ENCODE measurements around the gene CYFIP1. TPM values are rescaled to one million over a fixed set of nuclear protein-coding genes. Genes with fewer than 3 reads are reported as not detected.

Gene CYFIP1
- total and polyA plus RNA-seq, 3 donors from 2014 or later: 50.9 to 112 (median 90.5) TPM

DNA sequence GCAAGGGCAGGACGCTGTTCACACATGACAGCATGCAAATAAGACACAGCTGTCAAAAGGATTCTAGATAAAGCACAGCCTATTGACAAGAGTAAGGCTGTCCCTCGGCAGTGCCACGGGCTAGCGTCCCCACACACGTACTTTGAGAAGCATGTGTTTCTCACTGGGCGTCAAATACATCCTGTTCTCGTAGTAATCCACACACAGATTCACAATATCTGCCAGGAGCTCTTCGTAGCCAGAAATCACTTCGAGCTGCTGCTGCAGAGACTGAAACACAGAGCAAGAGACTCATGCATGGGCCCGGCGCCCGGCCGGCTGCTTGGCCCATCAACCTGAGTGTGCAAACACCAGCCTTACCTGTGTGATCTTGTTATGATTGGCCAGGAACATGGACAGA lies 41.1 kb downstream of the CYFIP1 start:
- Histone ChIP-seq H3K36me3 (ENCODE audit: low read depth, missing control alignments) (no peaks in the 10 kb centered on the region), H3K27me3 (no peaks in the 10 kb centered on the region), H3K4me1 (peaks cover 11% of the 10 kb centered on the region), H3K9me3 (no peaks in the 10 kb centered on the region), H3K27ac (peak overlapping the region in 1 of 2 donors; percentile 30), H3K4me3 (no peak overlapping the region)
- intact Hi-C loops (cut with DNase I; ENCODE audit: low total_unique reads): no loop called here
- peak; percentile 59 for DNase-seq
- WGBS, 2 donors: 49 to 75% methylated on average over 11 to 13 of the region's 13 CpGs
- TF ChIP-seq, protein P1, sequence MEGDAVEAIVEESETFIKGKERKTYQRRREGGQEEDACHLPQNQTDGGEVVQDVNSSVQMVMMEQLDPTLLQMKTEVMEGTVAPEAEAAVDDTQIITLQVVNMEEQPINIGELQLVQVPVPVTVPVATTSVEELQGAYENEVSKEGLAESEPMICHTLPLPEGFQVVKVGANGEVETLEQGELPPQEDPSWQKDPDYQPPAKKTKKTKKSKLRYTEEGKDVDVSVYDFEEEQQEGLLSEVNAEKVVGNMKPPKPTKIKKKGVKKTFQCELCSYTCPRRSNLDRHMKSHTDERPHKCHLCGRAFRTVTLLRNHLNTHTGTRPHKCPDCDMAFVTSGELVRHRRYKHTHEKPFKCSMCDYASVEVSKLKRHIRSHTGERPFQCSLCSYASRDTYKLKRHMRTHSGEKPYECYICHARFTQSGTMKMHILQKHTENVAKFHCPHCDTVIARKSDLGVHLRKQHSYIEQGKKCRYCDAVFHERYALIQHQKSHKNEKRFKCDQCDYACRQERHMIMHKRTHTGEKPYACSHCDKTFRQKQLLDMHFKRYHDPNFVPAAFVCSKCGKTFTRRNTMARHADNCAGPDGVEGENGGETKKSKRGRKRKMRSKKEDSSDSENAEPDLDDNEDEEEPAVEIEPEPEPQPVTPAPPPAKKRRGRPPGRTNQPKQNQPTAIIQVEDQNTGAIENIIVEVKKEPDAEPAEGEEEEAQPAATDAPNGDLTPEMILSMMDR (IDR thresholded peaks at IDR 0.05): no peak
- no peak for TF ChIP-seq POLR2A (IDR thresholded peaks at IDR 0.05)

DNA sequence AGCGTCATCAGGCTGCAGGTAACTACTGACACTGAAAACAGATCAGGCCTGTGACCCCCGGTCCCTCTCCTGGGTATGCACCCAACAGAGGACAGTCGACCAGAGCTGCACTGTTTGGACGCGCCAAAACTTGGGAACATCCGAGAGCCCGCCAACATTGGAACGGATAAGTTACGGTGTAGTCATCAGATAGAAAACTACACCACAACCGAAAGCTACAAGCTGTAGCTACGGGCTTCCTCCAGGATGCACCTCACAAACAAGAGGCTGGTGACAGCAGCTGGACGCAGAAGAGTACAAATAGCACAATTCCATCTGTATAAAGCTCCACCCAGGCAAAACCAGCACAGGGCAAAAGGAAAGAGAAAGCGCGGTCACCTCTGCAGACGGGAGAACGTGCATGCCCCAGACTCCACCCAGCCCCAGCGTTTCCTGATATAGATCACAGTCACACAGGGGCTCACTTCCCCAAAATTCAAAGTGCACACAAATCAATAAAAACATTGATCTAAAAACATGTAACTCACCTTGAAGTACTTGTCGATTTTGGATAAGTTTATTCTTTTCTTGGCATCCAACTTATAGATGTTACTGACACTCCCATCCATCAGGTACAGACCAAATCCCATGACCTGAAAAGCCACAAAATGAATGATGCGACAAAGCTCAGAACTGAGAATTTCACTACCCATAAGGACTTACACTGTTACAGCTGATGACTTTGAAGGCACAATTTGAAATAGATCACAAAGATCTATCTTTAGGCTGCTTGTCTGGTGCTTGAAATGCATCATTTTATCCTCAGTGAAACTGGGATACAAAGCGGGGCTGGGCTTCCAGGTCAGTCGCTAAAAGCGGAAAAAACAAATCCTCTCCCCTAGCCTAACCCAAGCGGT lies 43.3 kb downstream of the CYFIP1 start:
- H3K36me3 ChIP-seq (ENCODE audit: low read depth, missing control alignments): no peaks in the 10 kb centered on the region
- intact Hi-C loops (cut with DNase I; ENCODE audit: low total_unique reads): no loop called here
- DNase-seq: no peak

DNA sequence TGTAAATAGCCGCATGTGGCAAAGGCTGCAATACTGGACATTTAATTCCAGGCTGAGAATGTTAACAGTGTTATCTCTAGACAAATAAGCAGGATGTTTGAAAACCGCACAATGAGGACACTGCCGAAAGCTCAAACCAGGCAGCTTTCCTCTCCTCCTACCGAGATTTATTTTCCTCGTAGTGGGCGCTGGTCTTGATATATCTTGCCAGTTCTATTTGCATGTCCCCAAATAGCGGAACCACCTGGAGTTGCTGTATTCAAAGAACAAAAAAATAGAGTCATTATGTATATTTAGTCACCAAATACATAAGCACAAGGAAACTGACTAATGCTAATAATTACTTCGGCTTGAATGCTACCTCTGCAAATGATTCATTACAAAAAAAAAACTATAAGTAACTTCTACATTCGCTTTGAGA lies 46.5 kb downstream of the CYFIP1 start:
- no peak for DNase-seq
- Histone ChIP-seq H3K27ac (no peak overlapping the region), H3K27me3 (no peaks in the 10 kb centered on the region), H3K4me1 (peaks cover 5% of the 10 kb centered on the region), H3K4me3 (no peak overlapping the region), H3K9me3 (no peaks in the 10 kb centered on the region), H3K36me3 (ENCODE audit: low read depth, missing control alignments) (no peaks in the 10 kb centered on the region)
- intact Hi-C loops (cut with DNase I; ENCODE audit: low total_unique reads): no loop called here
- TF ChIP-seq, protein P1 (IDR thresholded peaks at IDR 0.05): no peak
- no peak for TF ChIP-seq POLR2A (IDR thresholded peaks at IDR 0.05)
- 94 to 97% methylated on average over 9 of the region's 9 CpGs for WGBS, 2 donors

More for the DNA sequence above, 43.3 kb downstream of the CYFIP1 start:
- H3K27ac ChIP-seq: no peak overlapping the region
- TF ChIP-seq, protein P1 (IDR thresholded peaks at IDR 0.05): no peak
- TF ChIP-seq POLR2A (IDR thresholded peaks at IDR 0.05): no peak
- no peak overlapping the region for H3K4me3 ChIP-seq
- H3K27me3 ChIP-seq: no peaks in the 10 kb centered on the region
- WGBS, 2 donors: 93 to 94% methylated on average over 23 of the region's 23 CpGs
- peaks cover 11% of the 10 kb centered on the region for H3K4me1 ChIP-seq
- H3K9me3 ChIP-seq: no peaks in the 10 kb centered on the region

DNA sequence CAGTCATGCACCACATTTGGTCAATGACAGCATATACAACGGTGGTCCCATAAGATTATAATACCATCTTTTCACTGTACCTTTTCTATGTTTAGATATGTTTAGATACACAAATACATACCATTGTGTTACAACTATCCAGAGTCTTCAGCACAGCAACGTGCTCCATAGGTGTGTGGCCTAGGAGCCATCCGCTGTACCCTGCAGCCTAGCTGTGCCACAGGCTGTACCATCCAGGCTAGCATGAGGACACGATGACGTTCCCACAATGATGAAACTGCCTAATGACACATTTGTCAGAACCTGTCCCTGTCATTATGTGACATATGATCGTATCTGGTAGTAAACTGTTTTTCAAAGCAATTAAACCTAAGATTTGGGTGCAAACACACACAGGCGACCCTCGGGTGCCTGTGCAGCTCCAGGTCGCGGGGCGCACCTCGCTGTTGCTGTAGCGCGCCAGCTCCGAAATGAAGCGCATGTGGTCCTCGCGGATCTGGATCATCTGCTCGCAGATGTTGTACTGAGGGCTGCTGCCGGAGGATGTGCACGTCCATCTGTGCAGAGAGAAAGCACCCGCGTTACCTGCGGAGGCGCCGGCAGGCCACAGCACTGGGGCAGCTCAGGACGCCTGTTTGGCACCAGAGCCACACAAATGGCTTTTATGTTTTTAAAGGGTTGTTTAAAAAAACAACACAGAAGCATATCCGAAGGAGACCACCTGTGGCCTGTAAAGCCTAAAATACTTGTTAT lies 48.2 kb downstream of the CYFIP1 start:
- no peaks in the 10 kb centered on the region for H3K9me3 ChIP-seq
- intact Hi-C loops (cut with DNase I; ENCODE audit: low total_unique reads): no loop called here

More for the DNA sequence above, 48.2 kb downstream of the CYFIP1 start:
- TF ChIP-seq, protein P1 (IDR thresholded peaks at IDR 0.05): no peak
- no peak for TF ChIP-seq POLR2A (IDR thresholded peaks at IDR 0.05)
- no peak overlapping the region for H3K4me3 ChIP-seq
- 90 to 96% methylated on average over 28 of the region's 28 CpGs for whole genome bisulfite sequencing, 2 donors
- DNase-seq: no peak
- H3K4me1 ChIP-seq: no peaks in the 10 kb centered on the region
- H3K27me3 ChIP-seq: no peaks in the 10 kb centered on the region
- no peak overlapping the region for H3K27ac ChIP-seq
- no peaks in the 10 kb centered on the region for H3K36me3 ChIP-seq (ENCODE audit: low read depth, missing control alignments)

Measured in testis (tissue), 3 donors.